SU-DHL-6 (cell line): ENCODE results near the gene EPB41.

ENCODE experiments used
- H2AFZ ChIP-seq: fragments of 200-600 bp; sonication (generic); 2 replicates; pipeline ENCODE4 v1.6.1; 2014; ENCODE audit warnings: low read depth, mild to moderate bottlenecking, moderate library complexity, mixed read lengths, antibody characterized with exemption, low read length; ENCODE audit not compliant: severe bottlenecking
- H3F3A ChIP-seq: fragments of 200-600 bp; shearing (Covaris generic); 2 replicates; pipeline ENCODE4 v1.6.0; 2016; ENCODE audit warnings: antibody characterized with exemption, mild to moderate bottlenecking; ENCODE audit not compliant: insufficient read depth
- H3K27ac ChIP-seq: fragments of 200-600 bp; sonication (generic); 2 replicates; pipeline ENCODE4 v1.5.1; 2016; ENCODE audit warnings: low read depth, mild to moderate bottlenecking, low read length, moderate library complexity, mixed read lengths
- H3K27me3 ChIP-seq: fragments of 200-600 bp; sonication (generic), shearing (Covaris generic); 2 replicates; pipeline ENCODE4 v1.6.0; 2014; ENCODE audit warnings: mild to moderate bottlenecking, low read length
- H3K36me3 ChIP-seq: fragments of 200-600 bp; sonication (generic); 2 replicates; pipeline ENCODE4 v1.6.1; 2014; ENCODE audit warnings: mild to moderate bottlenecking, low read length, mixed read lengths
- H3K4me2 ChIP-seq: fragments of 300-600, 200-600 bp; shearing (Covaris generic), sonication (generic); 2 replicates; pipeline ENCODE4 v1.6.0; 2014; ENCODE audit warnings: low read length, low read depth, mild to moderate bottlenecking; ENCODE audit not compliant: poor library complexity, severe bottlenecking
- H3K4me3 ChIP-seq: fragments of 200-600 bp; sonication (generic); 2 replicates; pipeline ENCODE4 v1.5.1; 2014; ENCODE audit warnings: antibody characterized with exemption, low read length, mild to moderate bottlenecking, mixed read lengths; ENCODE audit not compliant: insufficient read depth, poor library complexity, severe bottlenecking
- H3K79me2 ChIP-seq: fragments of 200-600 bp; sonication (generic); 2 replicates; pipeline ENCODE4 v1.6.1; 2014; ENCODE audit warnings: mild to moderate bottlenecking, low read length, moderate library complexity; ENCODE audit not compliant: insufficient read depth
- H3K9ac ChIP-seq: fragments of 200-600 bp; sonication (generic); 2 replicates; pipeline ENCODE4 v1.7.0; 2014; ENCODE audit warnings: mild to moderate bottlenecking, low read length
- H3K9me2 ChIP-seq: fragments of 200-600 bp; sonication (generic); replicated peaks from 2 replicates; pipeline ENCODE4 v1.6.1; 2014; ENCODE audit warnings: low read length; ENCODE audit not compliant: insufficient read depth
- H3K9me3 ChIP-seq: fragments of 200-600 bp; sonication (generic); 2 replicates; pipeline ENCODE4 v1.6.1; 2014; ENCODE audit warnings: low read length, mixed read lengths; ENCODE audit not compliant: insufficient read depth
- H4K20me1 ChIP-seq: fragments of 200-600 bp; sonication (generic); 2 replicates; pipeline ENCODE4 v1.6.1; 2014; ENCODE audit warnings: low read depth, mild to moderate bottlenecking, antibody characterized with exemption, low read length, moderate library complexity, mixed read lengths
- EZH2phosphoT487 ChIP-seq: fragments of 200-600 bp; sonication (generic), shearing (Covaris generic); conservative IDR thresholded peaks from 2 replicates; pipeline ENCODE4 v1.6.1; 2018; ENCODE audit warnings: mild to moderate bottlenecking, antibody characterized with exemption, low read length, moderate library complexity, mixed read lengths
- TF ChIP-seq, protein P1 (sequence below): fragments of 200-600 bp; sonication (generic); IDR thresholded peaks from one replicate; pipeline ENCODE4 v1.5.1; 2017; ENCODE audit warnings: antibody characterized with exemption, mild to moderate bottlenecking, low read length, moderate library complexity; ENCODE audit not compliant: insufficient read depth, poor library complexity, severe bottlenecking

EPB41 gene

DNA sequence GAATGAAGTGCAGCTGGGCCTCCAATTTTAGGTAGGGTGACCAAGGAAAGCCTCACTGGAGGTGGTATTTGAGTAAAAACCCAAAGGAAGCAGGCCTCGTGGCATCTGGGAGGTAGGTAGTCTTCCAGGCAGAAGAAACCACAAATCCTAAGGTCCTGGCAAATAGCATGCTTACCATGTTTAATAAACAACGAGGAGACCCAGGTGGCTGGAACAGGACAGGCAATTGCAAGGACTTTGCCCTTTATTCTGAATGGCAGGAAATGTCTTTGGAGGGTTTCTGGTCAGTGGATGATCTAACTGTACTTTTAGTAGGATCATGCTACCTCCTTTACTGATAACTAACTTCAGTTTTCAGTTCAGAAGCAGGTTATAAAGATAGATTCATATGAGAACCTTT is 52.2 kb downstream of the EPB41 start:
- H3K4me2 ChIP-seq: no peak overlapping the region
- no peaks in the 10 kb centered on the region for H4K20me1 ChIP-seq
- no peak overlapping the region for H3K9ac ChIP-seq
- H3F3A ChIP-seq: no peaks in the 10 kb centered on the region
- H3K27me3 ChIP-seq: no peaks in the 10 kb centered on the region
- no peak overlapping the region for H3K27ac ChIP-seq
- TF ChIP-seq, protein P1, sequence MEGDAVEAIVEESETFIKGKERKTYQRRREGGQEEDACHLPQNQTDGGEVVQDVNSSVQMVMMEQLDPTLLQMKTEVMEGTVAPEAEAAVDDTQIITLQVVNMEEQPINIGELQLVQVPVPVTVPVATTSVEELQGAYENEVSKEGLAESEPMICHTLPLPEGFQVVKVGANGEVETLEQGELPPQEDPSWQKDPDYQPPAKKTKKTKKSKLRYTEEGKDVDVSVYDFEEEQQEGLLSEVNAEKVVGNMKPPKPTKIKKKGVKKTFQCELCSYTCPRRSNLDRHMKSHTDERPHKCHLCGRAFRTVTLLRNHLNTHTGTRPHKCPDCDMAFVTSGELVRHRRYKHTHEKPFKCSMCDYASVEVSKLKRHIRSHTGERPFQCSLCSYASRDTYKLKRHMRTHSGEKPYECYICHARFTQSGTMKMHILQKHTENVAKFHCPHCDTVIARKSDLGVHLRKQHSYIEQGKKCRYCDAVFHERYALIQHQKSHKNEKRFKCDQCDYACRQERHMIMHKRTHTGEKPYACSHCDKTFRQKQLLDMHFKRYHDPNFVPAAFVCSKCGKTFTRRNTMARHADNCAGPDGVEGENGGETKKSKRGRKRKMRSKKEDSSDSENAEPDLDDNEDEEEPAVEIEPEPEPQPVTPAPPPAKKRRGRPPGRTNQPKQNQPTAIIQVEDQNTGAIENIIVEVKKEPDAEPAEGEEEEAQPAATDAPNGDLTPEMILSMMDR: no peak
- TF ChIP-seq EZH2phosphoT487: no peak
- no peaks in the 10 kb centered on the region for H3K9me2 ChIP-seq
- H3K9me3 ChIP-seq: no peaks in the 10 kb centered on the region
- no peak overlapping the region for H3K4me3 ChIP-seq
- H2AFZ ChIP-seq: no peak overlapping the region
- H3K36me3 ChIP-seq: no peaks in the 10 kb centered on the region
- H3K79me2 ChIP-seq: peaks cover 50% of the 10 kb centered on the region

DNA sequence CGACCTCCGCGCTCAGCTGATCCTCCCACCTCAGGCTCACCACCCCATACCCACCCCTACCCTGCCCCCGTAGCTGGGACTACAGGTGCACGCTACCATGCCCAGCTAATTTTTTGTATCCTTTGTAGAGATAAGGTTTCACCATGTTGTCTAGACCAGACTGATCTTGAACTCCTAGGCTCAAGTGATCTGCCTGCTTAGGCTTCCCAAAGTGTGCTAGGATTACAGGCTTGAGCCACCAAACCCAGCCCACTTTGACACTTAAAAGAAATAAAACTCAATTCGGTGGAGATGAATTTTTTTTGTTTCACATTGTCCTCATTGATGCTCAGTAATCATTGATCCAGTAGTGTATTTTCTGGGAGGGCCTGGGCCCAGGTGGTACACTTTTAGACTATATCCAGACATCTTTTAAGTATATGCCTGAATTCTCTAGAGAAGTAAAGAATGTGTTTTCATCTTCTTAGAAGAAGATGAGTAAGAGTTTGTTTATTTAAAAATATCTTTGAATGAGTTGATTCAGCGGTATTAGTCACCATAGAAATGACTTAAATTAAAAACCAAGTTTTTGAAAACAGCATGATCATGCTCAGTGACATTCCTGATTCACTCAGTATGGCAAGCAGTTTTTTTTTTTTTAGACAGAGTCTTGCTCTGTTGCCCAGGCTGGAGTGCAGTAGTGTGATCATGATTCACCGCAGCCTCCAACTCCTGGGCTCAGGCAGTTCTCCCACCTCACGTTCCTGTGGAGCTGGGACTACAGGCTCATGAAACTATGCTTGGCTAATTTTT is 57.8 kb downstream of the EPB41 start:
- no peaks in the 10 kb centered on the region for H3K27me3 ChIP-seq
- TF ChIP-seq, protein P1: no peak
- no peak for TF ChIP-seq EZH2phosphoT487
- no peak overlapping the region for H3K27ac ChIP-seq
- H3K9ac ChIP-seq: no peak overlapping the region
- H3K4me2 ChIP-seq: no peak overlapping the region
- no peaks in the 10 kb centered on the region for H3K9me2 ChIP-seq
- H3K4me3 ChIP-seq: no peak overlapping the region
- H3K79me2 ChIP-seq: peaks cover 57% of the 10 kb centered on the region
- no peaks in the 10 kb centered on the region for H3K9me3 ChIP-seq
- no peak overlapping the region for H2AFZ ChIP-seq
- H3F3A ChIP-seq: no peaks in the 10 kb centered on the region
- H4K20me1 ChIP-seq: no peaks in the 10 kb centered on the region
- H3K36me3 ChIP-seq: no peaks in the 10 kb centered on the region

- no peak overlapping the region for H2AFZ ChIP-seq
- no peaks in the 10 kb centered on the region for H3K27me3 ChIP-seq
- no peak for TF ChIP-seq EZH2phosphoT487
- TF ChIP-seq, protein P1: no peak
- no peaks in the 10 kb centered on the region for H3K9me3 ChIP-seq
- H3K4me2 ChIP-seq: no peak overlapping the region
- no peaks in the 10 kb centered on the region for H3F3A ChIP-seq
- H3K36me3 ChIP-seq: no peaks in the 10 kb centered on the region
- H3K9me2 ChIP-seq: no peaks in the 10 kb centered on the region
- H3K27ac ChIP-seq: no peak overlapping the region
- H4K20me1 ChIP-seq: no peaks in the 10 kb centered on the region
- H3K9ac ChIP-seq: no peak overlapping the region
- peaks cover 60% of the 10 kb centered on the region for H3K79me2 ChIP-seq
- H3K4me3 ChIP-seq: no peak overlapping the region
These were observed 59.4 kb downstream of the EPB41 start for GRCh38 chr1:28973596-28974421.
